ENCODE measurements around the gene OSBPL2.

- TF ChIP-seq POLR2AphosphoS5 (IDR thresholded peaks at IDR 0.05; ENCODE audit: low read depth, low read length) (no peak), POLR2A (IDR thresholded peaks at IDR 0.05; ENCODE audit: low read depth, low read length) (no peak), SPI1 (IDR thresholded peaks at IDR 0.05; ENCODE audit: low read depth, low read length) (no peak)
These were observed 864 bp upstream of the OSBPL2 start for GRCh38 chr20:62237514-62237800.

All from GM12891 (cell line).